ENCODE data around the gene MYMK.

MYMK gene

GRCh38 chr9:133506653-133507038 lies 18.1 kb downstream of the MYMK start:
- H3K4me3 ChIP-seq (ENCODE audit: low read depth in 1 of 5, low read length in 5 of 5) = no peak overlapping the region
- peaks cover 2 to 29% (median 21%) of the 10 kb centered on the region in 5 donors for H3K4me1 ChIP-seq (ENCODE audit: control insufficient read depth in 5 of 5, insufficient read depth in 5 of 5, low read length in 5 of 5)
- no peaks in the 10 kb centered on the region for H3K36me3 ChIP-seq (ENCODE audit: control insufficient read depth in 5 of 5, insufficient read depth in 5 of 5, low read length in 5 of 5)
- no peak overlapping the region for H3K9ac ChIP-seq (ENCODE audit: low read length in 5 of 5)
- H3K27me3 ChIP-seq (ENCODE audit: control insufficient read depth in 5 of 5, insufficient read depth in 4 of 5, low read length in 5 of 5) = peaks cover 2 to 24% (median 6%) of the 10 kb centered on the region in 5 donors
- H3K9me3 ChIP-seq (ENCODE audit: control insufficient read depth in 5 of 5, low read length in 5 of 5) = peaks cover 4 to 9% (median 6%) of the 10 kb centered on the region in 5 donors
- no peak overlapping the region for H3K27ac ChIP-seq (ENCODE audit: low read depth, low read length)

DNA sequence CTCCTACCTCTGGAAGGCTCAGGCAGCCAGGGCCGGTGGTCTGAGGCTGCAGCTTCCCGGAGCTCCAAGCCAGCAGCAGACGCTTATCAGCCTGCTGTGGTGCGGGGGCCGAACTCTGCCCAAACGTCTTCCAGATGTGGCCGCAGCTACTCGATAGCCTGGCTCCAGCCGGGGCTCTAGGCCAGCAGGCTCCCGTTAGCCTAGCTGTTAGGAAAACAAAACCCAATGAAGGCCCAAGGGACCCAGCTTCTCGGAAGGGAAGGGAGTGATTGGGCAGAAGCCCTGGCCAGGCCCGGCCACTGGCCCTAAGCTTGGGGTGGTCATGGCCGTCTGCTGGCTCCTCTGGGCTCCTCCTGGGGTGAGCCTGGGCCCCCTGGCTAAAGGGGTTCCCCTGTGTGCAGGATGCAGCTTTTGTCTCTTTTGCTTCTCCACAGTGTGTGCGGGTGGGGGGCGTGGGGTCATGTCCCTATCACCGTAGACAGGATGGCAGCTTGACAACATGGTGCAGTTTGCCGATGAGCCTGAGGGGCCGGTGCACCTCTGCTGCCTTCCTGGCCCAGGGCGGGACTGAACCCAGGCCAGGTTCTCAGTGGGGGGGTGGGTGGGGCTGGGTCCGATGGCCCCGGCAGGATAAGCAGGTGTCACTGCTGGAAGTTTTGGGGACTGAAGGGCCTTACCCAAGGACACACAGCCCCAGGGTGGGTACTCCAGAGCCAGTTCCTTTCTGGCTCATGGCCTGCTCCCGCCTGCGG lies 18.7 kb downstream of the MYMK start:
- Histone ChIP-seq H3K9ac (ENCODE audit: low read length in 5 of 5) (no peak overlapping the region), H3K9me3 (ENCODE audit: control insufficient read depth in 5 of 5, low read length in 5 of 5) (peaks cover 4 to 14% (median 10%) of the 10 kb centered on the region in 5 donors), H3K4me3 (ENCODE audit: low read depth in 1 of 5, low read length in 5 of 5) (peak overlapping the region in 2 of 5 donors; percentile 12 to 19), H3K27ac (ENCODE audit: low read depth, low read length) (no peak overlapping the region), H3K27me3 (ENCODE audit: control insufficient read depth in 5 of 5, insufficient read depth in 4 of 5, low read length in 5 of 5) (peaks cover 2 to 24% (median 6%) of the 10 kb centered on the region in 5 donors), H3K4me1 (ENCODE audit: control insufficient read depth in 5 of 5, insufficient read depth in 5 of 5, low read length in 5 of 5) (peaks cover 2 to 29% (median 21%) of the 10 kb centered on the region in 5 donors), H3K36me3 (ENCODE audit: control insufficient read depth in 5 of 5, insufficient read depth in 5 of 5, low read length in 5 of 5) (no peaks in the 10 kb centered on the region)

DNA sequence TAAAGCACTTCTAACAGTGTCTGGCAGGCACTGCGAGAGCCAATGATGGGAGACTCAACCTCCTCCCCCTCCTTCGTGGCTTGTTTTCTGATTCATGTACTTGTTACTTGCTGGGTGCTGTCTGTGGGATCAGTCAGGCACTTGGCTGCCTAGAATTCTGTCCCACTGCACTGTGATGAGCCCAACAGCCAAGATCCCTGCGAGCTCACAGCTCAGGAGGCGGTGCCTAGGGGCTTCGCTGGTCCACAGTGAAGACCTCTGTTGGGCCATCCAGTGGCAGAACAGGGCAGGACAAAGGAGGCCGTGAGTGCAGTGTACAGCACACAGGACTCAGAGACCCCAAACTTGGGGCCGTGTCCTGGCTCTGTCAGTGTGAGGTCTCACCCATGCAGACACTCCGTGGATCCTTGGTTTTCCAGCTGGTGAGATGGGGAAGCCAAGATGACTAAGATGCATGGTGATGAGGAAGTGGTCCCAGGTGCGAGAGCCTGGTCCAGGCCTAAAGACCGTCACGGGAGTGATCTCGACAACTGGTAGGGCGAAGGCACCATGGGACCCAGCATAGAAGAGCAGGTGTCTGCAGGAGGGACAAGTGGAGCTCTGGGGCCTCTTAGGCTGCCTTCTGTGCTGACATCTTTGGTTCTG lies 19.5 kb downstream of the MYMK start:
- Histone ChIP-seq H3K4me3 (ENCODE audit: low read depth in 1 of 5, low read length in 5 of 5) (peak overlapping the region in 1 of 5 donors; percentile 12), H3K36me3 (ENCODE audit: control insufficient read depth in 5 of 5, insufficient read depth in 5 of 5, low read length in 5 of 5) (no peaks in the 10 kb centered on the region), H3K9me3 (ENCODE audit: control insufficient read depth in 5 of 5, low read length in 5 of 5) (peaks cover 4 to 14% (median 10%) of the 10 kb centered on the region in 5 donors), H3K27me3 (ENCODE audit: control insufficient read depth in 5 of 5, insufficient read depth in 4 of 5, low read length in 5 of 5) (peaks cover 2 to 24% (median 6%) of the 10 kb centered on the region in 5 donors), H3K27ac (ENCODE audit: low read depth, low read length) (no peak overlapping the region), H3K4me1 (ENCODE audit: control insufficient read depth in 5 of 5, insufficient read depth in 5 of 5, low read length in 5 of 5) (peaks cover 2 to 29% (median 21%) of the 10 kb centered on the region in 5 donors), H3K9ac (ENCODE audit: low read length in 5 of 5) (no peak overlapping the region)

GRCh38 chr9:133502112-133502511 lies 22.6 kb downstream of the MYMK start:
- Histone ChIP-seq H3K27me3 (ENCODE audit: control insufficient read depth in 5 of 5, insufficient read depth in 4 of 5, low read length in 5 of 5) (peaks cover under 1 to 29% (median 17%) of the 10 kb centered on the region in 5 donors), H3K27ac (ENCODE audit: low read depth, low read length) (no peak overlapping the region), H3K4me3 (ENCODE audit: low read depth in 1 of 5, low read length in 5 of 5) (no peak overlapping the region), H3K9ac (ENCODE audit: low read length in 5 of 5) (no peak overlapping the region), H3K9me3 (ENCODE audit: control insufficient read depth in 5 of 5, low read length in 5 of 5) (peaks cover 4 to 14% (median 10%) of the 10 kb centered on the region in 5 donors), H3K4me1 (ENCODE audit: control insufficient read depth in 5 of 5, insufficient read depth in 5 of 5, low read length in 5 of 5) (peaks cover 2 to 20% (median 16%) of the 10 kb centered on the region in 5 donors), H3K36me3 (ENCODE audit: control insufficient read depth in 5 of 5, insufficient read depth in 5 of 5, low read length in 5 of 5) (no peaks in the 10 kb centered on the region)

- Histone ChIP-seq H3K9ac (ENCODE audit: low read length in 5 of 5) (no peak overlapping the region), H3K9me3 (ENCODE audit: control insufficient read depth in 5 of 5, low read length in 5 of 5) (peaks cover 4 to 14% (median 10%) of the 10 kb centered on the region in 5 donors), H3K27me3 (ENCODE audit: control insufficient read depth in 5 of 5, insufficient read depth in 4 of 5, low read length in 5 of 5) (peaks cover 8 to 46% (median 26%) of the 10 kb centered on the region in 5 donors), H3K36me3 (ENCODE audit: control insufficient read depth in 5 of 5, insufficient read depth in 5 of 5, low read length in 5 of 5) (no peaks in the 10 kb centered on the region), H3K4me3 (ENCODE audit: low read depth in 1 of 5, low read length in 5 of 5) (no peak overlapping the region), H3K4me1 (ENCODE audit: control insufficient read depth in 5 of 5, insufficient read depth in 5 of 5, low read length in 5 of 5) (peaks cover 0 to 4% (median 0%) of the 10 kb centered on the region in 5 donors), H3K27ac (ENCODE audit: low read depth, low read length) (no peak overlapping the region)
These were observed 24.9 kb downstream of the MYMK start for GRCh38 chr9:133499892-133500270.

DNA sequence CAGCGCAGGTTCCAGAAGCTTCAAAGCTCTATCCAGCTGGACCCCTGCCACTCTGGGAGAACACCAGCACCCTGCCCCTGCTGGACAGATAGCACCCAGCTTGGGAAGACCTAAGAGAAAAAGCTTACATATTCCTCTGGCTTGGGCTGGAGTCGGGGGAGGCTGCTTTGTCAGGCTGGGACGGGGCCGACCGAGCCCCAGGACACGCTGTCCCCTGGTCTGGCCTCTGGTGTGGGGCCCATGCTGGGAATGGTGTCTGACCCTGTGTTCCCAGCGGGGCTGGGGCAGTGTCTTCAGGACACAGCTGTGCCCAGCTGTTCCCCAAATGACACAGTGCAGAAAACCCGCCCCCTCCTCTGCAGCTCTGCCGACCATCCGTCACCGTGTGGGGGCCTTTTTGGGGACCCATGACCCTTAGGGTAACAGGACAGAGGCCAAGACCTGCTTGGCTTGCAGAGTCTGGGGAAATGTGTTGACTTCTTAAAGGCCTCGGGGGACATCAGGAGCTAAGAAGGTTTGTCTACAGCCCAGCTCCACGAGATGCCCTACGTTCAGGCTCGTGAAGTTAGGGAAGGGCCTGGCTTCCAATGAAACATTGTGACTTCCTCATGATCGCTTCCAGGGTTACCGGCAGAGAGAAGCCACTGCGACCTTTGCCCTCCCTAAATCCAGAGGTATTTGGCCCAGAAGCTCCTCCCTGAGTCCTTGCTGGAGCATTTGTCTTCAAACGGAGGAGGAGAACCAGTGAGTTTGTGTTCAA lies 25.4 kb downstream of the MYMK start:
- H3K9me3 ChIP-seq (ENCODE audit: control insufficient read depth in 5 of 5, low read length in 5 of 5) = peaks cover 4 to 14% (median 10%) of the 10 kb centered on the region in 5 donors
- H3K4me3 ChIP-seq (ENCODE audit: low read depth in 1 of 5, low read length in 5 of 5) = no peak overlapping the region
- no peak overlapping the region for H3K27ac ChIP-seq (ENCODE audit: low read depth, low read length)
- no peak overlapping the region for H3K9ac ChIP-seq (ENCODE audit: low read length in 5 of 5)
- H3K4me1 ChIP-seq (ENCODE audit: control insufficient read depth in 5 of 5, insufficient read depth in 5 of 5, low read length in 5 of 5) = peaks cover 0 to 4% (median 0%) of the 10 kb centered on the region in 5 donors
- H3K27me3 ChIP-seq (ENCODE audit: control insufficient read depth in 5 of 5, insufficient read depth in 4 of 5, low read length in 5 of 5) = peaks cover 8 to 50% (median 25%) of the 10 kb centered on the region in 5 donors
- H3K36me3 ChIP-seq (ENCODE audit: control insufficient read depth in 5 of 5, insufficient read depth in 5 of 5, low read length in 5 of 5) = no peaks in the 10 kb centered on the region

GRCh38 chr9:133496861-133497842 lies 27.6 kb downstream of the MYMK start:
- H3K4me3 ChIP-seq (ENCODE audit: low read depth in 1 of 5, low read length in 5 of 5) = no peak overlapping the region
- H3K27me3 ChIP-seq (ENCODE audit: control insufficient read depth in 5 of 5, insufficient read depth in 4 of 5, low read length in 5 of 5) = peaks cover 8 to 50% (median 28%) of the 10 kb centered on the region in 5 donors
- no peaks in the 10 kb centered on the region for H3K36me3 ChIP-seq (ENCODE audit: control insufficient read depth in 5 of 5, insufficient read depth in 5 of 5, low read length in 5 of 5)
- H3K4me1 ChIP-seq (ENCODE audit: control insufficient read depth in 5 of 5, insufficient read depth in 5 of 5, low read length in 5 of 5) = peaks cover 0 to 10% (median 0%) of the 10 kb centered on the region in 5 donors
- no peak overlapping the region for H3K27ac ChIP-seq (ENCODE audit: low read depth, low read length)
- H3K9ac ChIP-seq (ENCODE audit: low read length in 5 of 5) = no peak overlapping the region
- peaks cover 0 to 10% (median 8%) of the 10 kb centered on the region in 5 donors for H3K9me3 ChIP-seq (ENCODE audit: control insufficient read depth in 5 of 5, low read length in 5 of 5)

DNA sequence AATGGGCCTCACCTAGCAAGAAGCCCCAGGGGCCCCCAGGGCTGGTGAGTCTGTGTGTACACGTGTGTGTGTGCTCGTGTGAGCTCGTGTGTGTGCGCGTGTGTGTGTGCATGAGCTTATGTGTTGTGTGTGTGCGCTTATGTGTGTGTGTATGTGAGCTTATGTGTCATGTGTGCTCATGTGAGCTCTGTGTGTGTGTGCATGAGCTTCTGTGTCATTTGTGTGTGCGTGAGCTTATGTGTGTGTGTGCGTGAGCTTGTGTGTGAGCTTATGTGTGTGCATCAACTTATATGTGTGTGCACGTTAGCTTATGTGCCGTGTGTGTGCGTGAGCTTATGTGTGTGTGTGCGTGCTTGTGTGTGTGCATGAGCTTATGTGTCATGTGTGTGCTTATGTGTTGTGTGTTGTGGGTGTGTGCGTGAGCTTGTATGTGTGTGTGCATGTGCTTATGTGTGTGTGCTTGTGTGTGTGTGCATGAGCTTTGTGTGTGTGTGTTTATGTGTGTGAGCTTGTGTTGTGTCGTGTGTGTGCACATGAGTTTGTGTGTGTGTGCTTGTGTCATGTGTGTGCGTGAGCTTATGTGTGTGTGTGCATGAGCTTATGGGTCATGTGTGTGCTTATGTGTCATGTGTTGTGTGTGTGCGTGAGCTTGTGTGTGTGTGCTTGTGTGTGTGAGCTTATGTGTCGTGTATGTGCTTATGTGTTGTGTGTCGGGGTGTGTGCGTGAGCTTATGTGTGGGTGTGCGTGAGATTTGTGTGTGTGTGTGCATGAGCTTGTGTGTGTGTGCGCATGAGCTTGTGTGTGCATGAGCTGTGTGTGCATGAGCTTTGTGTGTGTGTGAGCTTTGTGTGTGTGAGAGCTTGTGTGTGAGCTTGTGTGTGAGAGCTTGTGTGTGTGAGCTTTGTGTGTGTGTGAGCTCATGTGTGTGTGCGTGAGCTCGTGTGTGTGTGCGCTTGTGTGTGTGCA lies 29.1 kb downstream of the MYMK start:
- Histone ChIP-seq H3K27me3 (ENCODE audit: control insufficient read depth in 5 of 5, insufficient read depth in 4 of 5, low read length in 5 of 5) (peaks cover 8 to 58% (median 28%) of the 10 kb centered on the region in 5 donors), H3K27ac (ENCODE audit: low read depth, low read length) (no peak overlapping the region), H3K4me3 (ENCODE audit: low read depth in 1 of 5, low read length in 5 of 5) (no peak overlapping the region), H3K9me3 (ENCODE audit: control insufficient read depth in 5 of 5, low read length in 5 of 5) (no peaks in the 10 kb centered on the region), H3K9ac (ENCODE audit: low read length in 5 of 5) (no peak overlapping the region), H3K36me3 (ENCODE audit: control insufficient read depth in 5 of 5, insufficient read depth in 5 of 5, low read length in 5 of 5) (no peaks in the 10 kb centered on the region), H3K4me1 (ENCODE audit: control insufficient read depth in 5 of 5, insufficient read depth in 5 of 5, low read length in 5 of 5) (peaks cover 0 to 16% (median 0%) of the 10 kb centered on the region in 5 donors)

Data from subcutaneous abdominal adipose tissue (tissue), 5 donors.